ENCODE measurements around the gene CACNA2D2. TPM values are rescaled to one million over a fixed set of nuclear protein-coding genes. Genes with fewer than 3 reads are reported as not detected.

Gene CACNA2D2
- total RNA-seq, 1 experiment from 2014 or later, result 22.0 TPM

GRCh38 chr3:50371133-50371685 is 132.2 kb downstream of the CACNA2D2 start (continued):
- TF ChIP-seq KAT7 (CRISPR knock-in tag; IDR thresholded peaks at IDR 0.05; ENCODE audit: borderline replicate concordance) (no peak), GTF2I (CRISPR knock-in tag; conservative IDR thresholded peaks at IDR 0.05) (no peak), ZBTB21 (CRISPR knock-in tag; IDR thresholded peaks at IDR 0.05; ENCODE audit: borderline replicate concordance) (no peak), SMAD3 (CRISPR knock-in tag; IDR thresholded peaks at IDR 0.05; ENCODE audit: borderline replicate concordance) (no peak), ZNF232 (CRISPR knock-in tag; IDR thresholded peaks at IDR 0.05) (no peak), PRDM15 (CRISPR knock-in tag; IDR thresholded peaks at IDR 0.05) (no peak), RORB (CRISPR knock-in tag; IDR thresholded peaks at IDR 0.05) (no peak), JAZF1 (CRISPR knock-in tag; IDR thresholded peaks at IDR 0.05) (no peak), E2F5 (CRISPR knock-in tag; IDR thresholded peaks at IDR 0.05) (no peak), NFYB (CRISPR knock-in tag; conservative IDR thresholded peaks at IDR 0.05; ENCODE audit: low read depth) (no peak), EMX1 (CRISPR knock-in tag; IDR thresholded peaks at IDR 0.05) (no peak), ESRRA (CRISPR knock-in tag; IDR thresholded peaks at IDR 0.05; ENCODE audit: borderline replicate concordance) (no peak), ATF2 (CRISPR knock-in tag; IDR thresholded peaks at IDR 0.05; ENCODE audit: borderline replicate concordance, low read depth) (no peak), CTCF (IDR thresholded peaks at IDR 0.05) (no peak)

GRCh38 chr3:50370594-50370993 is 132.8 kb downstream of the CACNA2D2 start:
- ATAC-seq, result no peak
- CTCF ChIA-PET, result interaction anchor here (0.6 to 1.6 kb wide), 14 partner anchors 10 to 179 kb away, joined by 3 to 13 read pairs (median 4); partner anchors contain the start of genes CYB561D2 and NPRL2
- H3K9me3 Mint-ChIP-seq, result no peaks in the 10 kb centered on the region
- H3K4me1 Mint-ChIP-seq, result peaks cover 30% of the 10 kb centered on the region
- peaks cover 5% of the 10 kb centered on the region; the same call in 1 of the 2 replicates for H3K27me3 Mint-ChIP-seq (ENCODE audit: low read depth)
- DNase-seq (ENCODE audit: low spot score), result no peak
- POLR2A ChIA-PET, result no interaction called here
- H3K27ac Mint-ChIP-seq, result peak overlapping the region; percentile 77; the same call in 1 of the 2 replicates
- no peak overlapping the region for H3K4me3 Mint-ChIP-seq
- no peaks in the 10 kb centered on the region for H3K36me3 Mint-ChIP-seq
- TF ChIP-seq ZNF263 (CRISPR knock-in tag; IDR thresholded peaks at IDR 0.05; ENCODE audit: low read depth), result no peak
